GM23338 (cell line): ENCODE data around the gene ABAT. TPM values are rescaled to one million over a fixed set of nuclear protein-coding genes. Genes with fewer than 3 reads are reported as not detected.

ENCODE experiments used
- ATAC-seq: fragments of 200-7000 bp; cut with Tn5 transposase; 3 replicates; pipeline ENCODE4 v1.9.1; 2020
- DNase-seq: peaks from one replicate; pipeline ENCODE4 v3.0.0-alpha.2; 2015; ENCODE audit warnings: low spot score
- H2AFZ ChIP-seq: fragments of 200-600 bp; sonication (generic); 2 replicates; pipeline ENCODE4 v1.8.0; 2016; ENCODE audit warnings: antibody characterized with exemption, mild to moderate bottlenecking, moderate library complexity
- H3F3A ChIP-seq: fragments of 200-600 bp; sonication (generic); replicated peaks from 2 replicates; pipeline ENCODE4 v1.8.0; 2017; ENCODE audit warnings: antibody characterized with exemption, mixed run types, low read depth
- H3K27ac ChIP-seq: fragments of 200-600 bp; sonication (generic); 2 replicates; pipeline ENCODE4 v1.6.1; 2016; ENCODE audit warnings: low read depth
- H3K27me3 ChIP-seq: fragments of 200-600 bp; sonication (generic); 2 replicates; pipeline ENCODE4 v1.8.0; 2016; ENCODE audit warnings: mild to moderate bottlenecking, mixed run types, moderate library complexity; ENCODE audit not compliant: insufficient read depth
- H3K36me3 ChIP-seq: fragments of 200-600 bp; sonication (generic); 2 replicates; pipeline ENCODE4 v1.8.0; 2016; ENCODE audit warnings: mild to moderate bottlenecking; ENCODE audit not compliant: insufficient read depth
- H3K4me1 ChIP-seq: fragments of 200-600 bp; sonication (generic); 2 replicates; pipeline ENCODE4 v1.8.0; 2016; ENCODE audit warnings: mild to moderate bottlenecking, moderate library complexity; ENCODE audit not compliant: insufficient read depth
- H3K4me2 ChIP-seq: fragments of 200-600 bp; sonication (generic); 2 replicates; pipeline ENCODE4 v1.7.1; 2017; ENCODE audit warnings: mixed run types
- H3K4me3 ChIP-seq: fragments of 200-600 bp; sonication (generic); 2 replicates; pipeline ENCODE4 v1.6.1; 2016; ENCODE audit warnings: mixed run types
- H3K79me2 ChIP-seq: fragments of 200-600 bp; sonication (generic); replicated peaks from 2 replicates; pipeline ENCODE4 v1.8.0; 2017; ENCODE audit warnings: mild to moderate bottlenecking; ENCODE audit not compliant: insufficient read depth
- H3K9me2 ChIP-seq: fragments of 200-600 bp; sonication (generic); 2 replicates; pipeline ENCODE4 v1.8.0; 2017; ENCODE audit not compliant: insufficient read depth
- H4K20me1 ChIP-seq: fragments of 200-600 bp; sonication (generic); replicated peaks from 2 replicates; pipeline ENCODE4 v1.8.0; 2017; ENCODE audit warnings: mild to moderate bottlenecking; ENCODE audit not compliant: insufficient read depth
- H3K27ac Mint-ChIP-seq: 2 replicates; pipeline ENCODE4 v1.8.0; 2020; ENCODE audit warnings: inconsistent platforms, mild to moderate bottlenecking, moderate library complexity, mixed read lengths
- H3K27me3 Mint-ChIP-seq: 3 replicates; pipeline ENCODE4 v1.8.0; 2022; ENCODE audit warnings: low read depth, mild to moderate bottlenecking, moderate library complexity, mixed read lengths, inconsistent platforms; ENCODE audit not compliant: insufficient read depth, poor library complexity
- H3K36me3 Mint-ChIP-seq: 3 replicates; pipeline ENCODE4 v1.8.0; 2021; ENCODE audit warnings: low read depth, mild to moderate bottlenecking, inconsistent platforms, moderate library complexity, mixed read lengths
- H3K4me1 Mint-ChIP-seq: 3 replicates; pipeline ENCODE4 v1.8.0; 2020; ENCODE audit warnings: mild to moderate bottlenecking, inconsistent platforms, mixed read lengths
- H3K4me3 Mint-ChIP-seq: 3 replicates; pipeline ENCODE4 v1.8.0; 2021; ENCODE audit warnings: moderate library complexity, mild to moderate bottlenecking, inconsistent platforms, mixed read lengths
- H3K9me3 Mint-ChIP-seq: 3 replicates; pipeline ENCODE4 v1.8.0; 2020; ENCODE audit warnings: moderate library complexity, mild to moderate bottlenecking, inconsistent platforms, mixed read lengths
- CREB1 ChIP-seq: fragments of 250-450 bp; sonication (Bioruptor Pico); IDR thresholded peaks from 2 replicates; pipeline ENCODE4 v1.5.0; 2020; ENCODE audit warnings: low read depth, mild to moderate bottlenecking, moderate library complexity
- ETS1 ChIP-seq: IDR thresholded peaks from 2 replicates; pipeline ENCODE4 v1.6.1; 2016; ENCODE audit warnings: antibody characterized with exemption
- EZH2phosphoT487 ChIP-seq: fragments of 200-600 bp; sonication (generic); IDR thresholded peaks from one replicate; pipeline ENCODE4 v1.8.1; 2018; ENCODE audit warnings: antibody characterized with exemption; ENCODE audit not compliant: unreplicated experiment
- JUNB ChIP-seq: IDR thresholded peaks from one replicate; pipeline ENCODE4 v1.6.1; 2016; ENCODE audit warnings: antibody characterized with exemption; ENCODE audit not compliant: unreplicated experiment
- ZNF114 ChIP-seq: fragments of 250-450 bp; sonication (Bioruptor Pico); IDR thresholded peaks from 2 replicates; pipeline ENCODE4 v1.5.0; 2020; ENCODE audit warnings: mild to moderate bottlenecking, moderate library complexity
- ZNF331 ChIP-seq: fragments of 250-450 bp; sonication (Bioruptor Pico); IDR thresholded peaks from 2 replicates; pipeline ENCODE4 v1.5.0; 2020; ENCODE audit warnings: low read depth, mild to moderate bottlenecking, moderate library complexity
- polyA plus RNA-seq: library from polyadenylated mRNA; unstranded; fragments of >200 nt; fragmentation: Nextera tagmentation; extraction: Ambion mirVana; gene quantifications from 2 replicates; pipeline ENCODE4 v1.2.1, GENCODE V29; 2016
- total RNA-seq: library from RNA; depleted of rRNA; stranded (reverse); fragments of >200 nt; shearing (Covaris generic); gene quantifications from 2 replicates; pipeline ENCODE4 v1.2.3, GENCODE V29; 2014
- TF ChIP-seq, protein P1 (sequence below): fragments of 250-450 bp; sonication (Bioruptor Pico); IDR thresholded peaks from 2 replicates; pipeline ENCODE4 v1.5.0; 2020; ENCODE audit warnings: mild to moderate bottlenecking, moderate library complexity

ABAT gene
- total and polyA plus RNA-seq, 2 experiments from 2014 or later, result 4.4 to 8.8 TPM

GRCh38 chr16:8761078-8761477 lies 86.7 kb downstream of the ABAT start (continued):
- TF ChIP-seq, protein P1, sequence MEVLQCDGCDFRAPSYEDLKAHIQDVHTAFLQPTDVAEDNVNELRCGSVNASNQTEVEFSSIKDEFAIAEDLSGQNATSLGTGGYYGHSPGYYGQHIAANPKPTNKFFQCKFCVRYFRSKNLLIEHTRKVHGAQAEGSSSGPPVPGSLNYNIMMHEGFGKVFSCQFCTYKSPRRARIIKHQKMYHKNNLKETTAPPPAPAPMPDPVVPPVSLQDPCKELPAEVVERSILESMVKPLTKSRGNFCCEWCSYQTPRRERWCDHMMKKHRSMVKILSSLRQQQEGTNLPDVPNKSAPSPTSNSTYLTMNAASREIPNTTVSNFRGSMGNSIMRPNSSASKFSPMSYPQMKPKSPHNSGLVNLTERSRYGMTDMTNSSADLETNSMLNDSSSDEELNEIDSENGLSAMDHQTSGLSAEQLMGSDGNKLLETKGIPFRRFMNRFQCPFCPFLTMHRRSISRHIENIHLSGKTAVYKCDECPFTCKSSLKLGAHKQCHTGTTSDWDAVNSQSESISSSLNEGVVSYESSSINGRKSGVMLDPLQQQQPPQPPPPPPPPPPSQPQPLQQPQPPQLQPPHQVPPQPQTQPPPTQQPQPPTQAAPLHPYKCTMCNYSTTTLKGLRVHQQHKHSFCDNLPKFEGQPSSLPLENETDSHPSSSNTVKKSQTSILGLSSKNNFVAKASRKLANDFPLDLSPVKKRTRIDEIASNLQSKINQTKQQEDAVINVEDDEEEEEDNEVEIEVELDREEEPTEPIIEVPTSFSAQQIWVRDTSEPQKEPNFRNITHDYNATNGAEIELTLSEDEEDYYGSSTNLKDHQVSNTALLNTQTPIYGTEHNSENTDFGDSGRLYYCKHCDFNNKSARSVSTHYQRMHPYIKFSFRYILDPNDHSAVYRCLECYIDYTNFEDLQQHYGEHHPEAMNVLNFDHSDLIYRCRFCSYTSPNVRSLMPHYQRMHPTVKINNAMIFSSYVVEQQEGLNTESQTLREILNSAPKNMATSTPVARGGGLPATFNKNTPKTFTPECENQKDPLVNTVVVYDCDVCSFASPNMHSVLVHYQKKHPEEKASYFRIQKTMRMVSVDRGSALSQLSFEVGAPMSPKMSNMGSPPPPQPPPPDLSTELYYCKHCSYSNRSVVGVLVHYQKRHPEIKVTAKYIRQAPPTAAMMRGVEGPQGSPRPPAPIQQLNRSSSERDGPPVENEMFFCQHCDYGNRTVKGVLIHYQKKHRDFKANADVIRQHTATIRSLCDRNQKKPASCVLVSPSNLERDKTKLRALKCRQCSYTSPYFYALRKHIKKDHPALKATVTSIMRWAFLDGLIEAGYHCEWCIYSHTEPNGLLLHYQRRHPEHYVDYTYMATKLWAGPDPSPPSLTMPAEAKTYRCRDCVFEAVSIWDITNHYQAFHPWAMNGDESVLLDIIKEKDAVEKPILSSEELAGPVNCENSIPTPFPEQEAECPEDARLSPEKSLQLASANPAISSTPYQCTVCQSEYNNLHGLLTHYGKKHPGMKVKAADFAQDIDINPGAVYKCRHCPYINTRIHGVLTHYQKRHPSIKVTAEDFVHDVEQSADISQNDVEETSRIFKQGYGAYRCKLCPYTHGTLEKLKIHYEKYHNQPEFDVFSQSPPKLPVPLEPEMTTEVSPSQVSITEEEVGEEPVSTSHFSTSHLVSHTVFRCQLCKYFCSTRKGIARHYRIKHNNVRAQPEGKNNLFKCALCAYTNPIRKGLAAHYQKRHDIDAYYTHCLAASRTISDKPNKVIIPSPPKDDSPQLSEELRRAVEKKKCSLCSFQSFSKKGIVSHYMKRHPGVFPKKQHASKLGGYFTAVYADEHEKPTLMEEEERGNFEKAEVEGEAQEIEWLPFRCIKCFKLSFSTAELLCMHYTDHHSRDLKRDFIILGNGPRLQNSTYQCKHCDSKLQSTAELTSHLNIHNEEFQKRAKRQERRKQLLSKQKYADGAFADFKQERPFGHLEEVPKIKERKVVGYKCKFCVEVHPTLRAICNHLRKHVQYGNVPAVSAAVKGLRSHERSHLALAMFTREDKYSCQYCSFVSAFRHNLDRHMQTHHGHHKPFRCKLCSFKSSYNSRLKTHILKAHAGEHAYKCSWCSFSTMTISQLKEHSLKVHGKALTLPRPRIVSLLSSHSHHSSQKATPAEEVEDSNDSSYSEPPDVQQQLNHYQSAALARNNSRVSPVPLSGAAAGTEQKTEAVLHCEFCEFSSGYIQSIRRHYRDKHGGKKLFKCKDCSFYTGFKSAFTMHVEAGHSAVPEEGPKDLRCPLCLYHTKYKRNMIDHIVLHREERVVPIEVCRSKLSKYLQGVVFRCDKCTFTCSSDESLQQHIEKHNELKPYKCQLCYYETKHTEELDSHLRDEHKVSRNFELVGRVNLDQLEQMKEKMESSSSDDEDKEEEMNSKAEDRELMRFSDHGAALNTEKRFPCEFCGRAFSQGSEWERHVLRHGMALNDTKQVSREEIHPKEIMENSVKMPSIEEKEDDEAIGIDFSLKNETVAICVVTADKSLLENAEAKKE (CRISPR knock-in tag), result no peak

DNA sequence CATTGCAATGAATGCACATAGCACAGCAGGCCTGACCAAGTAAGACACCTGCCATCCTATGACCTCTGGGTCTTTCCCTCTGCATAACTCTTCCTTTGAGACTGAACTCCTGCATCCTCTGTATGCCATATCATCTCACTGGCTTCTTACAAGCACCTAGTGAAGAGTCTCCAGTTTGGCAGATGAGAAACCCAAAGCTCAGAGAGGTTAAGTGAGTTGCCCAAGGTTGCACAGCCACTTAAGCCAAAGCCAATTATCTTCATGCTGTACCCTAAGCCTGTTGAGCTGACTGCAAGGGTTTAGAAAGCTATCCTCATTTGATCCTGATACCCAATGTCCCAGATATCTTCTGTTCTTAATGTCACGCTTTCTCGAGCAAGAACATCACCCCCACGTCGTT lies 87.8 kb downstream of the ABAT start:
- Histone ChIP-seq H3K27me3 (no peaks in the 10 kb centered on the region), H3F3A (peaks cover 8% of the 10 kb centered on the region; the same call in 1 of the 2 replicates), H3K36me3 (no peaks in the 10 kb centered on the region), H3K4me1 (peaks cover 17% of the 10 kb centered on the region), H4K20me1 (no peaks in the 10 kb centered on the region), H2AFZ (no peak overlapping the region), H3K9me2 (no peaks in the 10 kb centered on the region), H3K79me2 (no peaks in the 10 kb centered on the region), H3K4me3 (no peak overlapping the region), H3K27ac (no peak overlapping the region), H3K4me2 (no peak overlapping the region)
- Mint-ChIP-seq H3K27me3 (peaks cover 9% of the 10 kb centered on the region), H3K4me1 (peaks cover 16% of the 10 kb centered on the region), H3K4me3 (no peak overlapping the region), H3K27ac (no peak overlapping the region), H3K9me3 (no peaks in the 10 kb centered on the region), H3K36me3 (no peaks in the 10 kb centered on the region)
- TF ChIP-seq ZNF331 (CRISPR knock-in tag) (no peak), EZH2phosphoT487 (no peak), JUNB (no peak), CREB1 (CRISPR knock-in tag) (no peak), ZNF114 (no peak), ETS1 (no peak)
- TF ChIP-seq, protein P1 (CRISPR knock-in tag), result no peak
- DNase-seq (no peak), ATAC-seq (no peak)
